Activated effector memory CD4-positive, alpha-beta T cell treated with Interleukin-2 at 50 U/mL for 16 hours (primary cell): Measurements from ENCODE around the gene NTM.

Experiments
- DNase-seq: peaks from one replicate; pipeline ENCODE4 v3.0.0-alpha.2; 2020

The NTM gene

DNA sequence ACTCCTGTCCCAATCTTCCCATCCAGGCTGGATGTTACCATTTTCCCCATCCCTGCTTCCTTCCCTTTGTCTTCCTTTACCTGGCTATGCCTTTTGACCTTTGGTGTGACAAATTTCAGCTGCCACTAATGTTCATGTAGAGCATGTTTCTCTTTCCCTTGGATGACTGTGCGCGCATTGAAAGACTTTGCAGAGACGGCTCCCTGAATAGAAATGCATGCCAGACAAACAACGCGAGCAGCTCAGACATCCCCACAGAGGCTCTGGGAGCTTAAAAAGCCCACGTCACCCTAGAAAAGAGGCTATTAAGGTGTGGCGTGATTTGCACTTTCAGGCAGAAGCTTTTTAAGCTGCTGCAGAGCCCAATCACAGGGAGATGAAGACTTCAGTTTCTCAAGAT lies 202.0 kb downstream of the NTM start:
- no peak for DNase-seq

GRCh38 chr11:131579932-131580387 lies 209.5 kb downstream of the NTM start:
- DNase-seq, result no peak

GRCh38 chr11:131580476-131580875 lies 210.1 kb downstream of the NTM start:
- no peak for DNase-seq

GRCh38 chr11:131581046-131581445 lies 210.6 kb downstream of the NTM start:
- DNase-seq, result no peak

GRCh38 chr11:131582021-131582525 lies 211.7 kb downstream of the NTM start:
- DNase-seq, result no peak

- DNase-seq, result no peak
Measured at GRCh38 chr11:131583421-131583820, 213.0 kb downstream of the NTM start.

DNA sequence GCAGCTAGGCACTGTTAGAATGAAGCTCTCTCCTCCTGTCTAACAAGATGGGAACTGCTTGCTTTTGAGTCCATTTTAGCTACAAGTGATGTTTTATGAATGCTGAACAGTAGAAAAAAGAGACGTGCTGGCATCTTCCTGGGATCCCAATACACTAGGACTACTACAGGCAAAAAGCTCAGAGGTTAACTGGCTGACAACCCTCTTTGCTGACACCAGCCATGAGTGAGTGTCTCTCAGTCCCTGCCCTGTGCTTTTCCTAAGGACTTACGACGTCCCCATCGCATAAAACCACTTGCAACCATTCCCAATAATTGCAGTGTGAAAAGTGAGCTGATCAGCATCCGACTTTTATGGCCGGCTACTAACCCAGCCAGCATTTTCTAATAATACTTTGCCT lies 213.5 kb downstream of the NTM start:
- DNase-seq, result no peak

GRCh38 chr11:131584785-131585592 lies 214.6 kb downstream of the NTM start:
- no peak for DNase-seq

DNA sequence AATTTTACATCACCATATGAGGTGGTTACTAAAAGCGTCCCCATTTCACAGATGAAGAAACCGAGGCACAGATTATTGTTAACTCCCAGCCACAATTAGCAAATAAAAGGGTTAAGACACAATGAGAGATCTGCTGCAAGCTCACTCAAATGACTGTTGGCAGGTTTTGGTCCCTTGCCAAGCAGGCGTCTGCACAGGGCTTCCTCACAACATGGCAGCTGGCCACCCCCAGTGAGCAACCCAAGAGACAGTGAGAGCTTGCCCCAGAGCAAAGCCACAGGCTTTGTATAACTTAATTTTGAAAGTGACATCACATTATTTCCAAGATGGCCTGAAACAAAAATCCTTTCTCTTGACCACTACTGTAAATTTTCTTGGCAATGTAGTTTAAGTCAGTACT lies 217.6 kb downstream of the NTM start:
- no peak for DNase-seq

DNA sequence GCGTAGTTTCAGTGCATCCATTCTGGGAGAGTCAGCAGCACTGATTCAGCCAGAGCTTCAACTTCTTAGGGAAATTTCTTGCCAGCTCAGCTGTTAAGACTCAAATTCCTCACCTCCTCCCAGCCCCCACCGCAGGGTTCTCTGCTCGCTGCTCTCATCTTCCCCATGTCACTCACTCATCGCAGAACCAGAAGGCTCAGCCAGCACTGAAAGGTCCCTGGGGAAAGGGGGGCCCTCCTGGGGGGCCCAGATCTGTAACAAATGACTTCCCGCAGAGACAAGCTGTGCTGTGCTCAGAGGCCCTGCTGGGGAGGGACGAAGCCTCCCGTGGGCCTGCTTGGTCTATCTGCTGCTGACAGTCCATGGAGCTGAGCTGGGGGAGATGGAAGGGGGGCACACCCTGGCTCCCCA lies 220.6 kb downstream of the NTM start:
- no peak for DNase-seq

DNA sequence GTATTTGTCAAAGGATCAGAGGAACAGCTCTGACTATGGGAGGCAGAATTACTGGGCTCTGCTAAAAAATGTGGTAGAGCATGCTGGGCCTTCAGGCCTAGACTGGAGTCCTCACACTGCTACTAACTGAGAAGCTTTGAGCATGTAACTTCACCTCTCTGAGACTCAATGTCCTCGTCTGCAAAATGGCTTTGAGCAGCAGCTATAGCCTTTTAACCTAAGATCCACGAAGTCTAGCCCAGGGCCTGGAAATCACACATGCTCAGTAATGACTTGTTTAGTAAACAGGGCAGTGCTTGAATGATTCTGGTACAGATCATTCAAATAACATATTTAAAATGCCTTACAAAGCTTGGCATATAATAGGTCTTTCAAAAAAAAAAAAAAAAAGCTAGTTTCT lies 221.7 kb downstream of the NTM start:
- no peak for DNase-seq

DNA sequence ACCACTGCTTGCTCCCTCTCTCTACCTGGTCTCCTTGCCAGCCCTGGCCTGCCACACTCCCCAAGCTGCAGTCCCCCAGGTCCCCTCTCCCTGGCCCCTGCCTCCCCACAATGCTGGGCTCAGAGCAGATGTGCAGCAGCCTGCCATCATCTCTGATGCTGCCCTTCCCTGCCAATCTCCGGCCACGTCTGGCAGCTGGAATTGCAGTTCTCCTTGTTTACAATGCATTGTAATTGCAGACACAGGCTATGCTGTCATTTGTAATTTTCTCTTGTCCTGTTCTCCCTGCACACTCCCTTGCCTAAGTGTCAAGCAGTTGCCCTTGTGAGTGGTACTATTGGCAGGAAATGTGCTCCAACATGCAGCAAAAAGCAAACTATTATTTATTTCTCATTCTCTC lies 222.3 kb downstream of the NTM start:
- no peak for DNase-seq

- no peak for DNase-seq
Measured at GRCh38 chr11:131593301-131593700, 222.9 kb downstream of the NTM start.

- DNase-seq, result no peak
Measured at GRCh38 chr11:131595797-131596196, 225.4 kb downstream of the NTM start.

DNA sequence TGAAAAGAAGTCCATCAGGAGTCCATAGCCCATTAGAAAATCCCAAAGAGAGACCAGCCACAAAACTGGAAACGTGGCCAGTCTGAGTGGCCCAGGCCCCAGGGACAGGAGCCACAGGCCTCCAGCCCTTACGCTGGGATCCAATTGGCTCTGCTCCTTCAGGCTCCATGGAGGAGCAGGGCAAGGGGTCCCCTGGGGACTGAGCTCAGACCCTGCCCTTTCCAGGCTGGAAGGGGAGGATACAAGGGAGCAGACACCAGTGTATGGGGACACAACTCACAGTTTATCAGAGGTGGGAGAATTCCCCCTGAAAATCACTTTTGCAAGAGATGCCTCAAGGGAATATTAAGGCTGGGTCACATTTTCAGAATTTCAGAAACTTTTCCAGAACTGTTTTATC lies 227.5 kb downstream of the NTM start:
- DNase-seq, result no peak

DNA sequence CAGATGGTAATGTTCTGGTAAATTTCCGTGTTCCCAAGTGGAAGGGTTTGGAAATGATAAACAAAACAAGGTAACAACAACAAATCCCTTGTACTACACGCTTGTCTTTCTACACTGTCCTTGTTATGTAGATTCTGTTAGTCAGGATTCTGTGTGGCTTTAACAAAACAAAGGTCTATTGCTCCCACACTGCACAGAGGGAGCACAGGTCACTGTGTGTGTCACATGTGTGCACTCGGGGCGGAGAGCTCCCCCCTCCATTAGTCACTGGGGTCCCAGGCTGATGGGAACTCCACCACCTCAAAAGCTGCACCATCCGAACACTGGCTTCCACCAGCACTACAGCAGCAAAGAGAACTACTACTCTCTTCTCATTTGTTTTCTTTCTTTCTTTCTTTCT lies 227.9 kb downstream of the NTM start:
- DNase-seq, result no peak

DNA sequence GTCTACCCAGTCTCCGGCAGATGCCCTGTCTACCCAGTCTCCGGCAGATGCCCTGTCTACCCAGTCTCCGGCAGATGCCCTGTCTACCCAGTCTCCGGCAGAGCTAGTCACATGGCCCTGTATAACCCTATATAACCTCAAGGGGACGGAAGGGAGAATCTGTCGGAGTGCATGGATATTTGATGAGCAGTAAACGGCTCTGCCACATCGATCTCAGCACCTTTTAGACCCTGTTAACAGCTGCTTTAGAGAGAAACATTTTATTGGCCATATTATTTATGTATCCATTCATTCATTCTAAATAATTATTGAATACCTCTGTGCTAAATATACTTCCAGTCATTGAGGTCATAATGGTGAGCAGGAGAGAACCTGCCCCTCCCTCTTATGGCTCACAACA lies 228.9 kb downstream of the NTM start:
- DNase-seq, result no peak

DNA sequence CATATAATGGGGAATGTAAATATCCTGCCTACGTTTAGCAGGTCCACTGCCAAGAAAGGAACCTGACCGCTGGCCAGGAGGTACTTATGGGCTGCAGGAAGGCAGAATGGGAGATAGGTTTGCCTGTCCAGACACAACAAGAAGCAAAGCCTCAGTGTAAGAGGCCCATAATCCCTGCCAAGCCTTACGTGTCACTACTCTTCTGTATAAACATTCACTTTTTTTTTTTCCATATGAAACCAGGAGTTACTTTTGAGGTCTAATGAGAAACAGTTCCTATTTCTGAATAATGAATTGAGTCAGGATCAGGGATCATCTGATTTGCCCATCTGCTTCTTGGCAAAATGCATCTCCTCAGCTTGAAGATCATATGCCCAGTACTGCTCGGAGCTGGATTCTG lies 230.2 kb downstream of the NTM start:
- DNase-seq, result no peak

- no peak for DNase-seq
Measured at GRCh38 chr11:131601586-131601985, 231.2 kb downstream of the NTM start.

DNA sequence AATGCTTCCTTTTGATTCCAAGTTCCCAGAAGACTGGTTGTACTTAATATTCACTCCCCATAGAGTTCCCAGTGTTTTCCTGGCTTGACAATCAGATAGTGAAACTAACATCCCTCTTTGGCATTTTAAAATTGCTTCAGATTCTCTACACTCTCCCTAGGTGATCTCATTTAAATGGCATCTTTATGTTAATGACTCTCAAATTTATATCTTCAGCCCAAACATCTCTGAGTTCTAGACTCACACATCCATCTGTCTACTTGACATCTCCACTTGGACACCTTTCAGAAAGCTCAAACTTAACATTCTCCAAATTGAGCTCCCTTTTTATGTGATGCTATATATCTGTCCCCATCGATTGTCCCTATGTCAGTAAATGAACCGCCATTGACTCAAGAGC lies 232.0 kb downstream of the NTM start:
- no peak for DNase-seq

GRCh38 chr11:131606811-131607335 lies 236.5 kb downstream of the NTM start:
- DNase-seq, result no peak

DNA sequence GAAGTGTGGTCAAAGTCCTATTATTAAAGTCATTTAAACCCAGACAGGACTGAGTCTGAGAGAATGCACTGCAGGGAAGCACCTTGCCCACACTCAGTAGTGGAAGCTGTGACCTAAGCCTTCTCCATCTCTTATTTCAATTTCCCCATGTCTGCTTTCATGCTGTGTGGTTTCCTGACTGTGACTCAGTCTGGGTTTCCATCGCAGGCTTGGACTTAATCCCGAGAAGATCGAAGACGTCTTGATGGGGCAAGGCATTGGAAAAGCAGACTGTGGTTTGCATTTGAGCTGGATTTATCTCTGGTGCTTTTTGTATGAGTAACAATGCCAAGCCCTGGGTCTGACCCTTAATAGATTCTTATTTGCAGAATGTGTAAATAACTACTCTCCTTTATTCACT lies 238.9 kb downstream of the NTM start:
- DNase-seq, result no peak

- DNase-seq, result no peak
Measured at GRCh38 chr11:131609921-131610320, 239.5 kb downstream of the NTM start.

DNA sequence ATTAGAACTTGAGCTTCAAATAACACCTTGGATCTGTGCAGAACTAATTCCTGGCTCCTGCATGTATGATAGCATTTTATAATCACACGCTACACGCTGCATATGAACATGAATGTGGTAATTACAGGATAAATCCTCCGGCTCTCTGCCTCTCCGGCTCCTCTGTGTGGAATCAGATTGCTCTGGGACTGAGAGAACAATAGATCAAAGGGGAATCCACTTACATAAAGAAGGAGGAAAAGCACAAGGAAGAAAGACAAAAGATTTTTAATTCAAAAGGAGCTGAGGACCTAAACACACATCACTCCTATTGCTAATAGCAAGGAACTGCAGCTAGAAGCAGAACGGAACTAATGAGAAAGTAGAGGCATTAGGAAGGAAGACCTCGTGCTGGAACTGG lies 240.9 kb downstream of the NTM start:
- no peak for DNase-seq

- DNase-seq, result no peak
Measured at GRCh38 chr11:131612533-131612932, 242.1 kb downstream of the NTM start.
